ENCODE data around the gene EXOC6B. TPM values are rescaled to one million over a fixed set of nuclear protein-coding genes. Genes with fewer than 3 reads are reported as not detected.

Gene EXOC6B
- total and polyA plus RNA-seq, 9 of the 15 experiments (the other 6 are each of a cell fraction or from before 2014, with no cell fraction given): 0.28 to 4.2 (median 2.0) TPM

DNA sequence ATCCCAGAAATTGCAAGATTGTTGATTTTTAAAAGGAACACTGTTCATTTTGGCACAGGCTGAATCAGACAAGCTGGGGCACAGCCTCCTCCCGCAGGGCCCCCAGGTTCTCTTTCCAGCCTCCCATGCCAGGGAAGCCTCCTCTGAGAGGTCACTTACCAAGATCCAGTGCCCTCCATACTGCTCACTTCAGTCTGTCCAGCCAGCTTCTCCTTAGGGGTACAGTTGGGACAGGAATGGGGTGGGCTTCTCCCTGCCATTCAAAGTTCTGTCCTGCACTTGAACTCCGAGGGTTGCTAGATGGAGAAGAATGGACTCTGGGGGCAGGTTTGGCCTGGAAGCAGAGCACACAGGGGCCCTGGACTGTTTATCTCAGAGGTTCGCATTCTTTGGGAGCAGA, 670.7 kb downstream of the EXOC6B start:
- 0% methylated on average over 2 of the region's 3 CpGs for WGBS (ENCODE audit: insufficient coverage, low coverage, missing lambda C conversion rate)
- CTCF ChIA-PET (ENCODE audit: low intra/inter-chr PET ratio): no interaction called here
- no peak for FAIRE-seq

More for the DNA sequence above, 670.7 kb downstream of the EXOC6B start:
- Histone ChIP-seq H3K9ac (ENCODE audit: insufficient read depth in 1 of 2, low read depth in 2 of 2, low read length in 2 of 2) (no peak overlapping the region), H3K4me1 (replicated peaks in 1 of 2; ENCODE audit: control insufficient read depth in 2 of 2, insufficient read depth in 2 of 2, low read length in 2 of 2) (0 out of 5 replicates have a peak, but pooled peaks cover 0 to under 1% of the 10 kb centered on the region in 2 experiments), H3K4me2 (ENCODE audit: insufficient read depth, low read length) (no peak overlapping the region), H2AFZ (ENCODE audit: low read depth, low read length) (no peak overlapping the region), H3K79me2 (ENCODE audit: control insufficient read depth, insufficient read depth, low read length) (no peaks in the 10 kb centered on the region), H3K4me3 (no peak overlapping the region), H3K27ac (ENCODE audit: extremely low read depth, low read depth, low read length) (no peak overlapping the region), H3K9me3 (replicated peaks; ENCODE audit: control insufficient read depth, insufficient read depth, low read depth, low read length) (no peaks in the 10 kb centered on the region), H4K20me1 (replicated peaks; ENCODE audit: control insufficient read depth, insufficient read depth, low read length) (peaks cover 5% of the 10 kb centered on the region), H3K36me3 (ENCODE audit: control insufficient read depth, insufficient read depth, low read length) (no peaks in the 10 kb centered on the region), H3K9me1 (ENCODE audit: control insufficient read depth, insufficient read depth, low read length) (no peaks in the 10 kb centered on the region), H3K27me3 (ENCODE audit: control insufficient read depth in 2 of 2, insufficient read depth in 2 of 2, low read length in 2 of 2) (peaks cover under 1 to 52% of the 10 kb centered on the region in 2 experiments; a peak in 3 of 5 replicates)
- in situ Hi-C loops (cut with MboI): loop anchor here (10.0 kb wide), 3 partner anchors 230 to 620 kb away; no protein-coding TSS in a partner anchor
- DNase-seq (ENCODE audit: extremely low read depth in 1 of 4, low spot score in 3 of 4): no peak
- POLR2A ChIA-PET: no interaction called here
- BruUV-seq (replicated peaks): no TSS peak
- no peak for ATAC-seq
- intact Hi-C loops (cut with micrococcal nuclease): no loop called here
- no peak for TF ChIP-seq CHD1 (IDR thresholded peaks at IDR 0.05; ENCODE audit: low read length)
- no peak for TF ChIP-seq RBM34 (IDR thresholded peaks at IDR 0.05; ENCODE audit: borderline replicate concordance, insufficient read depth, low read length)
- no peak for TF ChIP-seq NCOR1 (IDR thresholded peaks at IDR 0.05)
- TF ChIP-seq CBX5 (IDR thresholded peaks at IDR 0.05; ENCODE audit: borderline replicate concordance, low read depth): no peak
- TF ChIP-seq ELF1 (tag; IDR thresholded peaks at IDR 0.05): no peak
- TF ChIP-seq, protein P1, sequence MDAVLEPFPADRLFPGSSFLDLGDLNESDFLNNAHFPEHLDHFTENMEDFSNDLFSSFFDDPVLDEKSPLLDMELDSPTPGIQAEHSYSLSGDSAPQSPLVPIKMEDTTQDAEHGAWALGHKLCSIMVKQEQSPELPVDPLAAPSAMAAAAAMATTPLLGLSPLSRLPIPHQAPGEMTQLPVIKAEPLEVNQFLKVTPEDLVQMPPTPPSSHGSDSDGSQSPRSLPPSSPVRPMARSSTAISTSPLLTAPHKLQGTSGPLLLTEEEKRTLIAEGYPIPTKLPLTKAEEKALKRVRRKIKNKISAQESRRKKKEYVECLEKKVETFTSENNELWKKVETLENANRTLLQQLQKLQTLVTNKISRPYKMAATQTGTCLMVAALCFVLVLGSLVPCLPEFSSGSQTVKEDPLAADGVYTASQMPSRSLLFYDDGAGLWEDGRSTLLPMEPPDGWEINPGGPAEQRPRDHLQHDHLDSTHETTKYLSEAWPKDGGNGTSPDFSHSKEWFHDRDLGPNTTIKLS (IDR thresholded peaks at IDR 0.05; ENCODE audit: borderline replicate concordance, low read depth): no peak
- no peak for TF ChIP-seq U2AF2 (optimal IDR thresholded peaks at IDR 0.05; ENCODE audit: low read depth, low read length)
- TF ChIP-seq, protein P2, sequence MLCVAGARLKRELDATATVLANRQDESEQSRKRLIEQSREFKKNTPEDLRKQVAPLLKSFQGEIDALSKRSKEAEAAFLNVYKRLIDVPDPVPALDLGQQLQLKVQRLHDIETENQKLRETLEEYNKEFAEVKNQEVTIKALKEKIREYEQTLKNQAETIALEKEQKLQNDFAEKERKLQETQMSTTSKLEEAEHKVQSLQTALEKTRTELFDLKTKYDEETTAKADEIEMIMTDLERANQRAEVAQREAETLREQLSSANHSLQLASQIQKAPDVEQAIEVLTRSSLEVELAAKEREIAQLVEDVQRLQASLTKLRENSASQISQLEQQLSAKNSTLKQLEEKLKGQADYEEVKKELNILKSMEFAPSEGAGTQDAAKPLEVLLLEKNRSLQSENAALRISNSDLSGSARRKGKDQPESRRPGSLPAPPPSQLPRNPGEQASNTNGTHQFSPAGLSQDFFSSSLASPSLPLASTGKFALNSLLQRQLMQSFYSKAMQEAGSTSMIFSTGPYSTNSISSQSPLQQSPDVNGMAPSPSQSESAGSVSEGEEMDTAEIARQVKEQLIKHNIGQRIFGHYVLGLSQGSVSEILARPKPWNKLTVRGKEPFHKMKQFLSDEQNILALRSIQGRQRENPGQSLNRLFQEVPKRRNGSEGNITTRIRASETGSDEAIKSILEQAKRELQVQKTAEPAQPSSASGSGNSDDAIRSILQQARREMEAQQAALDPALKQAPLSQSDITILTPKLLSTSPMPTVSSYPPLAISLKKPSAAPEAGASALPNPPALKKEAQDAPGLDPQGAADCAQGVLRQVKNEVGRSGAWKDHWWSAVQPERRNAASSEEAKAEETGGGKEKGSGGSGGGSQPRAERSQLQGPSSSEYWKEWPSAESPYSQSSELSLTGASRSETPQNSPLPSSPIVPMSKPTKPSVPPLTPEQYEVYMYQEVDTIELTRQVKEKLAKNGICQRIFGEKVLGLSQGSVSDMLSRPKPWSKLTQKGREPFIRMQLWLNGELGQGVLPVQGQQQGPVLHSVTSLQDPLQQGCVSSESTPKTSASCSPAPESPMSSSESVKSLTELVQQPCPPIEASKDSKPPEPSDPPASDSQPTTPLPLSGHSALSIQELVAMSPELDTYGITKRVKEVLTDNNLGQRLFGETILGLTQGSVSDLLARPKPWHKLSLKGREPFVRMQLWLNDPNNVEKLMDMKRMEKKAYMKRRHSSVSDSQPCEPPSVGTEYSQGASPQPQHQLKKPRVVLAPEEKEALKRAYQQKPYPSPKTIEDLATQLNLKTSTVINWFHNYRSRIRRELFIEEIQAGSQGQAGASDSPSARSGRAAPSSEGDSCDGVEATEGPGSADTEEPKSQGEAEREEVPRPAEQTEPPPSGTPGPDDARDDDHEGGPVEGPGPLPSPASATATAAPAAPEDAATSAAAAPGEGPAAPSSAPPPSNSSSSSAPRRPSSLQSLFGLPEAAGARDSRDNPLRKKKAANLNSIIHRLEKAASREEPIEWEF (CRISPR knock-in tag; IDR thresholded peaks at IDR 0.05): no peak
- TF ChIP-seq POLR2A (conservative IDR thresholded peaks at IDR 0.05): no peak
- TF ChIP-seq ZZZ3 (IDR thresholded peaks at IDR 0.05): no peak
- TF ChIP-seq ZNF3 (CRISPR knock-in tag; IDR thresholded peaks at IDR 0.05): no peak
- no peak for TF ChIP-seq BRCA1 (IDR thresholded peaks at IDR 0.05)
- TF ChIP-seq BRCA1 (CRISPR knock-in tag; IDR thresholded peaks at IDR 0.05): no peak
- TF ChIP-seq KDM1A (IDR thresholded peaks at IDR 0.05): no peak
- no peak for TF ChIP-seq NFRKB (IDR thresholded peaks at IDR 0.05; ENCODE audit: low read depth)
- TF ChIP-seq CBFA2T3 (IDR thresholded peaks at IDR 0.05): no peak

All from K562 (cell line).